Panc1 (cell line): ENCODE data around the gene TSPAN4.

Source experiments
- POLR2AphosphoS5 ChIP-seq: IDR thresholded peaks from 2 replicates; pipeline ENCODE4 v1.6.1; 2012; ENCODE audit warnings: mild to moderate bottlenecking, low read depth, low read length, moderate library complexity
- SIN3A ChIP-seq: IDR thresholded peaks from 2 replicates; pipeline ENCODE4 v1.6.1; 2012; ENCODE audit warnings: low read depth, mild to moderate bottlenecking, low read length, moderate library complexity, borderline replicate concordance; ENCODE audit not compliant: insufficient read depth
- TCF7L2 ChIP-seq: IDR thresholded peaks from 2 replicates; pipeline ENCODE4 v1.6.1; 2011; ENCODE audit warnings: mild to moderate bottlenecking, low read depth, low read length, inconsistent platforms
- TF ChIP-seq, protein P1 (sequence below): fragments of 450-650 bp; IDR thresholded peaks from 2 replicates; pipeline ENCODE4 v1.5.1; 2017; ENCODE audit warnings: mild to moderate bottlenecking
- TF ChIP-seq, protein P2 (sequence below), 2 experiments: IDR thresholded peaks; 2 replicates each; pipeline ENCODE4 v1.6.1; 2011 to 2012; ENCODE audit warnings: low read depth in 2 of 2, control low read depth in 1 of 2, low read length in 1 of 2, mild to moderate bottlenecking in 1 of 2, moderate library complexity in 1 of 2; ENCODE audit not compliant: insufficient read depth in 1 of 2

DNA sequence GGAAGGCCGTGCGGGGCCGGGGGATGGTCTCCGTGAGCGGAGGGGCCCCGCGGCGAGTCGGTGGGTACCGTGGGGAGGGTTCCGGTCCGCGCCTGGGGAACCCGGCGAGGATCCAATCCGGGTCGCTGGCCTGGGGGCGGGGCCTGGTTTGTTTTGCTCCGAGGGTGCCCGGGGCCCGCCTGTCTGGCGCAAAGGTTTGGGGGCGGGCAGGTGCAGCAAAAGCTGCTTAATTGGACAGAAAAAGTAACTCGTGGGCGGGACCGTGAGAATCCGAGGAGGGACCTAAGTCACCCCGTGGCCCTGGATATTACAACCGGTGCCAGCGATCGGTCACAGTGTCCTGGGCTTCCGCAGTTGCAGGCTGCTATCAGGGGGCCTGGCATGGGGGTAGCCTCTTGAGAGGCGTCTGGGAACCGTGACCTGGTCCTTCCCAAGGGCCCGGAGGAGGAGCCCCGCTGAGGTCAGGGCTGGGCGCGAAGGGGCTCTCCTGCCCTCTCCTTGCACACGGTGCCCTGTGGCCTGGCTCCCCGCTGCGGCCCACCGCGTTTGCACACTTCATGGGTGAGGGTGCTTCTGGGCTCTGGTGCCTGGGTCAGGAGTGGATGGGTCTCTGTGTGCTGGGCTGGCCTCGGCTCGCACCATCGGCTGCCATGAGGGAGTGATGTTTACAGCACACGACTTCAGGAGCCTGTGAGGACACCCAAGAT is 22.6 kb upstream of the TSPAN4 start:
- TF ChIP-seq POLR2AphosphoS5 (peak; percentile 69; the same call in 1 of the 2 replicates), SIN3A (peak; percentile 88; the same call in 1 of the 2 replicates), TCF7L2 (no peak)
- TF ChIP-seq, protein P1, sequence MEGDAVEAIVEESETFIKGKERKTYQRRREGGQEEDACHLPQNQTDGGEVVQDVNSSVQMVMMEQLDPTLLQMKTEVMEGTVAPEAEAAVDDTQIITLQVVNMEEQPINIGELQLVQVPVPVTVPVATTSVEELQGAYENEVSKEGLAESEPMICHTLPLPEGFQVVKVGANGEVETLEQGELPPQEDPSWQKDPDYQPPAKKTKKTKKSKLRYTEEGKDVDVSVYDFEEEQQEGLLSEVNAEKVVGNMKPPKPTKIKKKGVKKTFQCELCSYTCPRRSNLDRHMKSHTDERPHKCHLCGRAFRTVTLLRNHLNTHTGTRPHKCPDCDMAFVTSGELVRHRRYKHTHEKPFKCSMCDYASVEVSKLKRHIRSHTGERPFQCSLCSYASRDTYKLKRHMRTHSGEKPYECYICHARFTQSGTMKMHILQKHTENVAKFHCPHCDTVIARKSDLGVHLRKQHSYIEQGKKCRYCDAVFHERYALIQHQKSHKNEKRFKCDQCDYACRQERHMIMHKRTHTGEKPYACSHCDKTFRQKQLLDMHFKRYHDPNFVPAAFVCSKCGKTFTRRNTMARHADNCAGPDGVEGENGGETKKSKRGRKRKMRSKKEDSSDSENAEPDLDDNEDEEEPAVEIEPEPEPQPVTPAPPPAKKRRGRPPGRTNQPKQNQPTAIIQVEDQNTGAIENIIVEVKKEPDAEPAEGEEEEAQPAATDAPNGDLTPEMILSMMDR: no peak
- TF ChIP-seq, protein P2, sequence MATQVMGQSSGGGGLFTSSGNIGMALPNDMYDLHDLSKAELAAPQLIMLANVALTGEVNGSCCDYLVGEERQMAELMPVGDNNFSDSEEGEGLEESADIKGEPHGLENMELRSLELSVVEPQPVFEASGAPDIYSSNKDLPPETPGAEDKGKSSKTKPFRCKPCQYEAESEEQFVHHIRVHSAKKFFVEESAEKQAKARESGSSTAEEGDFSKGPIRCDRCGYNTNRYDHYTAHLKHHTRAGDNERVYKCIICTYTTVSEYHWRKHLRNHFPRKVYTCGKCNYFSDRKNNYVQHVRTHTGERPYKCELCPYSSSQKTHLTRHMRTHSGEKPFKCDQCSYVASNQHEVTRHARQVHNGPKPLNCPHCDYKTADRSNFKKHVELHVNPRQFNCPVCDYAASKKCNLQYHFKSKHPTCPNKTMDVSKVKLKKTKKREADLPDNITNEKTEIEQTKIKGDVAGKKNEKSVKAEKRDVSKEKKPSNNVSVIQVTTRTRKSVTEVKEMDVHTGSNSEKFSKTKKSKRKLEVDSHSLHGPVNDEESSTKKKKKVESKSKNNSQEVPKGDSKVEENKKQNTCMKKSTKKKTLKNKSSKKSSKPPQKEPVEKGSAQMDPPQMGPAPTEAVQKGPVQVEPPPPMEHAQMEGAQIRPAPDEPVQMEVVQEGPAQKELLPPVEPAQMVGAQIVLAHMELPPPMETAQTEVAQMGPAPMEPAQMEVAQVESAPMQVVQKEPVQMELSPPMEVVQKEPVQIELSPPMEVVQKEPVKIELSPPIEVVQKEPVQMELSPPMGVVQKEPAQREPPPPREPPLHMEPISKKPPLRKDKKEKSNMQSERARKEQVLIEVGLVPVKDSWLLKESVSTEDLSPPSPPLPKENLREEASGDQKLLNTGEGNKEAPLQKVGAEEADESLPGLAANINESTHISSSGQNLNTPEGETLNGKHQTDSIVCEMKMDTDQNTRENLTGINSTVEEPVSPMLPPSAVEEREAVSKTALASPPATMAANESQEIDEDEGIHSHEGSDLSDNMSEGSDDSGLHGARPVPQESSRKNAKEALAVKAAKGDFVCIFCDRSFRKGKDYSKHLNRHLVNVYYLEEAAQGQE (IDR thresholded peaks at IDR 0.05; ENCODE audit: insufficient read depth in 1 of 2, low read depth in 2 of 2, low read length in 1 of 2): no peak
